HUDEP-2 (cell line): ENCODE results near the gene TTC19.

Experiments
- DNase-seq, 76 experiments: peaks; one replicate each; lab custom pipeline; 2025; ENCODE audit not compliant: unreplicated experiment in 76 of 76; lab: John Stamatoyannopoulos, UW

Gene TTC19, protein sequence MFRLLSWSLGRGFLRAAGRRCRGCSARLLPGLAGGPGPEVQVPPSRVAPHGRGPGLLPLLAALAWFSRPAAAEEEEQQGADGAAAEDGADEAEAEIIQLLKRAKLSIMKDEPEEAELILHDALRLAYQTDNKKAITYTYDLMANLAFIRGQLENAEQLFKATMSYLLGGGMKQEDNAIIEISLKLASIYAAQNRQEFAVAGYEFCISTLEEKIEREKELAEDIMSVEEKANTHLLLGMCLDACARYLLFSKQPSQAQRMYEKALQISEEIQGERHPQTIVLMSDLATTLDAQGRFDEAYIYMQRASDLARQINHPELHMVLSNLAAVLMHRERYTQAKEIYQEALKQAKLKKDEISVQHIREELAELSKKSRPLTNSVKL

GRCh38 chr17:15999141-15999973 lies at the start of gene TTC19, which contains the start of gene ZSWIM7:
TSS of gene TTC19 (plus strand) at chr17:15999824. CDS start at chr17:15999849, 25 bp downstream.
TSS of gene ZSWIM7 (minus strand) at chr17:15999704. CDS start at chr17:15999594, 110 bp downstream.
- peak in 75 of 76 experiments; percentile 34 to 95 (median 89) for DNase-seq

DNA sequence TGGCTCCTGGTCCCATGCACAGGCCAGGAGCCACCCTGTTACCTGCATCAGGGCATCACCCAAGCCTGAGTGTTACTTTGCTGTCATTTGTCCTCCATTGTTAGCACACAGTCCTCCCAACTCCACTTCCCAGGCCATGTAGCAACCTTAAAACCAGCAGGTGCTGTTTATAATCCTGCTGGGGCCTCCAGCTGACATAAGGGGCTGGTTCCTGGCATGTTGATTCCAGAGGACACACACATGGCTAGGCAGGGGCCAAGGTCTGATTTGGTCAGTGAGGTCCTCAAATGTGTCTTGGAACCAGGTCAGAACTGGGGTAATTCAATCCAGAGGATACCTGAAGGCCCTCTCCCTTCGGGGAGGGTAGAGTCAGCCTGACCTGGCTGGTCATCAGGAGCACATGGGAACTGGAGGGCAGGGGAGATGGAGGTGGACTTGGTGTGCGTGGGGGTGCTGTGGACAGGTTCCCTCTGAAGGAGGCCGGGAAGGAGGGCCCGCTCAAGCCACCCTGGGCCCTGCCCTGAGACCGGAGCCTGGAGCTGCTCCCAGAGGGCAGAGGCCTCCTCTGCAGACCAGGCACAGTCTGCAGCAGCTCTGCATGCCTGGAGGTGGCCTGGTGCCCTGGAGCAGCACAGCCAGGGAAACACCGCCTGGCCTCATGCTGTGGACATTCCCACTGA lies 48.1 kb upstream of the TTC19 start:
- DNase-seq: no peak

DNA sequence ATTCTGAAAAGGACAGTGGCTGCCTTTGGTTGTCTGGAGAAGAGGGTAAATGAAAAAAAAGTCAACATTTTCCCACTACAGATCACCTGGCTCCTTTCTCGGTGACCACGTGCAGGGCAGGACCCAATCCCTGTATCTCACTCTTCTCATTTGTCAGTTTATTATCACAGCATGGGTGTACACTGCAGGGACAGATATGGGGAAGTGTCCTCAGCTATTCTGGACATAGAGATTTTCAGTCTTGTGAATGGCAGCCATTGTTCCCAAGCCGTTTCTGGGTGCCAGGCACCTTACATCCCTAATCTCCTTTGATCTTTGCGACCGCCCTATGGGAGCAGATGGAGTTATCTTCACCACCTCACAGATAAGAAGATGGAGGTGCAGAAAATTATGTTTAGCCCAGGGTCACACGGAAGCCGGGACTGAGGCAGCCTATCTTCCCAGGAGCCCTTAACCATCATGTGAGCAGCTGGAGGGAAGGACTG lies 47.5 kb upstream of the TTC19 start:
- DNase-seq: peak in 8 of 76 experiments; percentile 8 to 31 (median 20)

GRCh38 chr17:15952916-15953790 lies 46.5 kb upstream of the TTC19 start:
- no peak for DNase-seq

DNA sequence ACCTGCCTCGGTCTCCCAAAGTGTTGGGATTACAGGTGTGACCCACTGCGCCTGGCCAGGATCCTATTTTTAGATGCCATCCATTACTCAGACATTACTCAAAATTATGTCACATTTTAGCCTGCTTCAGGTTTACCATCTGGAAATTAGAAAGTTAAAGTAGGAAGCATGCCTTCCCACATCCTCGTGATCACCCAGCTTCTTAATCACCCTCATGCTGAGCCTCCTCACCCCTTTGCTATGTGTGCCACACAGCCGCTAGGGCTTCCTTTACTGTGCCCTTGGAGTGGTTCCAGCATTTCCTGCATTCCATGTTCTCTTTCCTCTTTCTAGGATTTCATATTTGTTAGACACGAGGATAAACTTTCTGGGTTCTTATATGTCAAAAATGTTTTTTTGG lies 45.4 kb upstream of the TTC19 start:
- DNase-seq: no peak

DNA sequence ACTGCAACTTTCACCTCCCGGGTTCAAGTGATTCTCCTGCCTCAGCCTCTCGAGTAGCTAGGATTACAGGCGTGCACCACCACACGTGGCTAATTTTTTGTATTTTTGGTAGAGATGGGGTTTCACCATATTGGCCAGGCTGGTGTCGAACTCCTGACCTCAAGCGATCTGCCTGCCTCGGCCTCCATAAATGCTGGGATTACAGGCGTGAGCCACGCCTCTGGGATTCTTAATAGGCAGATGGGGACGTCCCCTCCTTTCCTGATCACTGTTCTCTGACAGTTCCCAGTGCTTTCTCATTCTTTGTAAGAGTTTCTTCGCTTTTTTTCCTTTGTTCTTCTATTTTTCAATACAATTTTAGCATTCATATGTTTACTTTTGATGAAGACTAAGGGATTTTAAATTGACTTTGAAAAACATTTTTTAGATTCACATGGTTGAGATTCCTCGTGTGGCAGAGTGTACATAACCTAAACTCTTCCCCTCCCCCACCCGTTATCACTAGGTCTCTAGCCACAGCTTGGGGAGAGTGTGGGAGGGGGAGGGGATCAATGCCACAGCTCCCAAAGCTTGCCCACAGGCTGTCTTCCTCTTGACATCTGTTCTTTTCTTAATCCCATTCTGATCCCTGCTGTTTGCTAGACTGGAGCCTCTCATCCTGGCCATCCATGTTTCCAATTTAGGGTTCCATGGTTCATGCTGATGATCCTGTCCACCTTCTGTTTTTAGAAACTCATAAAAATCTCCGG lies 43.7 kb upstream of the TTC19 start:
- peak in 61 of 76 experiments; percentile 4 to 75 (median 49) for DNase-seq

- peak in 66 of 76 experiments; percentile 21 to 79 (median 48) for DNase-seq
These were observed 42.4 kb upstream of the TTC19 start for GRCh38 chr17:15957206-15957605.

- no peak for DNase-seq
These were observed 41.9 kb upstream of the TTC19 start for GRCh38 chr17:15957608-15958307.

GRCh38 chr17:15958484-15958854 lies 41.2 kb upstream of the TTC19 start:
- DNase-seq: peak in 5 of 76 experiments; percentile 12 to 56 (median 23)

DNA sequence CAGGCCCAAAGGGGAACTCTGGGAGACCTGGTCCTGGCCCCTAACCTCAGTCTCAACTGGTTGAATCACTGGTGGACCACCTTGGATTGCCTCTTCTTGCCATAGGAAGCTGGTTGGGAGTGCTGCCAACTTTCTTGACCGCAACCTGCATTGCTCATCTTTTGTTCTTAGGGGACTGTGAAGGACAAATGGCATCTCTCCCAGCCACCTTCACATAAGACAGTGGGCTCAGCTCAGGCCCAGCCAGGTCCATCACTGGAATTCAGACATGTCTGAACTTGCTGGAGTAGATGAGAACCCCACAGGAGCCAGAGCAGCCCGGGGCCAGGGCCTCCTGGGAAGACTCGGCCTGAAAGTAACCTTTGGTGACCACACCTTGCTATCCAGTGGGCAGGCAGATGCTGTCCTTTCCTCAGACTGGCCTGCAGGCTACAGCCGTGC lies 35.9 kb upstream of the TTC19 start:
- DNase-seq: peak in 41 of 76 experiments; percentile 5 to 57 (median 31)

DNA sequence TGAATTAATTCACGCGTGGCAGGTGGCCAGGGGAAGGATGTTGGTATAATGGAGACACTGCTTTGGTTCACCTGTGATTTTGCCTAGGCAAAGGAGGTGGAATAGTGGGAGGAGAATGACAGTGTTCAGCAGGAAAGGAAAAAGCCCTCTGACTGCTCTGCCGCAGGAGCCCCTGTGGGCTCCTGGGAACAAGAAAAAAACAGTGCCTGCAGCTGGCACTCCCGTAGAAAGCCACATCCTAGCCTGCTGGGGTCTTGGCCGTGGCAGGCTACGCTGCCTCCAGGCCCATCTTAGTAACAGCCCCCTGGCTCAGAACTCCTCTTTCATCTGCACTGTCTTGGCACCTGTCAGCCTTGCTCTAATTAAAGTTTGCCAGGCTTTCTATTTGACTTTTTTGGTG lies 34.1 kb upstream of the TTC19 start:
- DNase-seq: peak in 1 of 76 experiments; percentile 11

GRCh38 chr17:15966183-15966878 lies 33.3 kb upstream of the TTC19 start:
- no peak for DNase-seq

- peak in 2 of 76 experiments; percentile 15 to 22 for DNase-seq
These were observed 32.8 kb upstream of the TTC19 start for GRCh38 chr17:15966879-15967248.

GRCh38 chr17:15967706-15968399 lies 31.8 kb upstream of the TTC19 start:
- DNase-seq: no peak

- no peak for DNase-seq
These were observed 30.2 kb upstream of the TTC19 start for GRCh38 chr17:15969463-15969862.

DNA sequence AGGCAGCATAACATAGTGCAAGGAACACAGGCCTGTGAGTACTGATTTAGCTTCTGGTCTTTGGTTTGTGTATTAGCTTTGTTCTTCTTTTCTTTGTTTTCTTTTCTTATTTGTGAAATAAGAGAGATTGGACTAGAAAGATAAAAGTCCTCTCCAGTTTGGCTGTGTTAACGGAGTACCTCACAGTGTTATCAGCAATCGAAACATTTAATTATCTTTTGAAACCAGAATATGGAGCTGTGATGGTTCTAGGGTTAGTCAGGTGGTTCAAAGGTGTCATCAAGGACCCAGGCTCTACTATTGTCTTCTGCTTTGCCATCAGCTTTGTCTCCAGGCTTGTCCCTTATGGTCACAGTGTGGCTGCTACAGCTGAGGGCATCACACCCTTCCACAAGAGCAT lies 29.1 kb upstream of the TTC19 start:
- DNase-seq: peak in 2 of 76 experiments; percentile 5 to 29

DNA sequence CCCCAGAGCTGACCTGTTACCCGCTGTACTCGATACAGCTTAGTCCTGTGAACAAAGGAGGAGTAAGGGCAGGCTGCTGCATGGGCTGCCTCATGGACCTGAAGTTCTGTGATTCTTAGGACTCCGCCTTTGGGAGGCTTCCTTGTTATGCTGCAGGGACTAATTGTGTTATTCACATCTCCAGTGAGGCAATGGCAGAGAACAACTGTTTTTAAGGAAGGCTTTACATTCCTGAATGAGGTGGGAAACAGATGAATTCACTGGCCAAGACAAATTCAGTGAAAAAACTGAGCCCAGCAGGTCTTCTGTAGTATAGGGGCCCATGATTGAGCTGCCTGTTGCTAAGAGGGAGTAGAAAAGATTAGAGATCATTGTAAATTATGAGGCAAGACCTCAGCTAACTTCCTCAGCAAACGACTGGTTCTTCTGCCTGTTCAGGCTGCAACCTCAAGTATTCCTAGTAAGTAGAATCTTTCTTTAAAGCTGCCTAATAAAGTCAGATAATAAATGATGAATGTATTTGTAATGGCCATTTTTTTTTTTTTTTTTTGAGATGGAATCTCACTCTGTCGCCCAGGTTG lies 28.4 kb upstream of the TTC19 start:
- no peak for DNase-seq
